Thoracic aorta (tissue), 2 donors: ENCODE measurements around the gene SMAD9. TPM values are rescaled to one million over a fixed set of nuclear protein-coding genes. Genes with fewer than 3 reads are reported as not detected.

ENCODE experiments used
- ATAC-seq: fragments of 150-250 bp; one replicate; pipeline ENCODE4 v1.8.0; 2017; ENCODE audit warnings: low read depth; ENCODE audit not compliant: insufficient number of reproducible peaks, low FRiP score
- DNase-seq: peaks from one replicate; pipeline ENCODE4 v3.0.0-alpha.2; 2020; ENCODE audit warnings: low spot score
- H3K27ac ChIP-seq, 2 donors: fragments of 200-600 bp; sonication (generic); 1 replicate in 1 of 2; 2 replicates in 1 of 2; pipeline ENCODE4 v1.5.1; 2016; ENCODE audit warnings: mild to moderate bottlenecking in 2 of 2, moderate library complexity in 2 of 2
- H3K27me3 ChIP-seq: fragments of 200-600 bp; sonication (generic); replicated peaks from 2 replicates; pipeline ENCODE4 v1.6.0; 2016; ENCODE audit warnings: mild to moderate bottlenecking; ENCODE audit not compliant: insufficient read depth
- H3K36me3 ChIP-seq: fragments of 200-600 bp; sonication (generic); one replicate; pipeline ENCODE4 v1.5.1; 2016
- H3K4me1 ChIP-seq, 2 donors: fragments of 200-600 bp; sonication (generic); 1 replicate in 1 of 2; 2 replicates in 1 of 2; pipeline versions ENCODE4 v1.5.1 to v1.6.0; 2016; ENCODE audit warnings: low read depth in 2 of 2, mild to moderate bottlenecking in 1 of 2; ENCODE audit not compliant: control insufficient read depth in 1 of 2
- H3K4me3 ChIP-seq: fragments of 200-600 bp; sonication (generic); 2 replicates; pipeline ENCODE4 v1.5.1; 2016; ENCODE audit warnings: mild to moderate bottlenecking
- H3K9me3 ChIP-seq: fragments of 200-600 bp; sonication (generic); 2 replicates; pipeline ENCODE4 v1.5.1; 2016
- total RNA-seq, 2 donors: library from RNA; depleted of rRNA; stranded (reverse); fragments of >200 nt; gene quantifications; one replicate each; pipeline versions ENCODE4 v1.1.0 to v1.2.3, GENCODE V29; 2016
- TF ChIP-seq, protein P1 (sequence below): fragments of 200-600 bp; sonication (generic); IDR thresholded peaks from one replicate; pipeline ENCODE4 v1.5.1; 2019; ENCODE audit warnings: antibody characterized with exemption

Gene SMAD9
- total RNA-seq, 2 donors from 2014 or later = 34.9 to 36.6 TPM

DNA sequence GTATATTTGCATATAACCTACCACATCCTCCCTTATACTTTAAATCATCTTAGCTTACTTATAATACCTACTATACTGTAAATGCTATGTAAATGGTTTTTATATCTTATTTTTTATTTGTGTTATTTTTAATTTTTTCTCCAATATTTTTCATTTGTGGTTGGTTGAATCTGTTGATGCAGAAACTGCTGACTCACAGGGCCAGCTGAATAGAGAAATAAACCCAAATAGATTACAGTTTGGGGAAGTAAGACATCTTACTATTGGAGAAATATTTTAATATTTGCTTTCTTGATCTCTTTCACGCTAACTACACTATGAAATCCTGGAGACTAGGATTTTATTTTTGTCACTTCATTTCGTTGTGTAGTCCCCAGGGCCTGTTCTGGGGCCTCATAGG is 7.1 kb downstream of the SMAD9 start:
- no peaks in the 10 kb centered on the region for H3K9me3 ChIP-seq
- H3K4me3 ChIP-seq = no peak overlapping the region
- no peaks in the 10 kb centered on the region for H3K27me3 ChIP-seq
- DNase-seq = no peak
- H3K36me3 ChIP-seq = no peaks in the 10 kb centered on the region
- H3K27ac ChIP-seq = no peak overlapping the region
- peaks cover 8 to 40% of the 10 kb centered on the region in 2 donors for H3K4me1 ChIP-seq
- no peak for ATAC-seq
- TF ChIP-seq, protein P1, sequence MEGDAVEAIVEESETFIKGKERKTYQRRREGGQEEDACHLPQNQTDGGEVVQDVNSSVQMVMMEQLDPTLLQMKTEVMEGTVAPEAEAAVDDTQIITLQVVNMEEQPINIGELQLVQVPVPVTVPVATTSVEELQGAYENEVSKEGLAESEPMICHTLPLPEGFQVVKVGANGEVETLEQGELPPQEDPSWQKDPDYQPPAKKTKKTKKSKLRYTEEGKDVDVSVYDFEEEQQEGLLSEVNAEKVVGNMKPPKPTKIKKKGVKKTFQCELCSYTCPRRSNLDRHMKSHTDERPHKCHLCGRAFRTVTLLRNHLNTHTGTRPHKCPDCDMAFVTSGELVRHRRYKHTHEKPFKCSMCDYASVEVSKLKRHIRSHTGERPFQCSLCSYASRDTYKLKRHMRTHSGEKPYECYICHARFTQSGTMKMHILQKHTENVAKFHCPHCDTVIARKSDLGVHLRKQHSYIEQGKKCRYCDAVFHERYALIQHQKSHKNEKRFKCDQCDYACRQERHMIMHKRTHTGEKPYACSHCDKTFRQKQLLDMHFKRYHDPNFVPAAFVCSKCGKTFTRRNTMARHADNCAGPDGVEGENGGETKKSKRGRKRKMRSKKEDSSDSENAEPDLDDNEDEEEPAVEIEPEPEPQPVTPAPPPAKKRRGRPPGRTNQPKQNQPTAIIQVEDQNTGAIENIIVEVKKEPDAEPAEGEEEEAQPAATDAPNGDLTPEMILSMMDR = no peak

DNA sequence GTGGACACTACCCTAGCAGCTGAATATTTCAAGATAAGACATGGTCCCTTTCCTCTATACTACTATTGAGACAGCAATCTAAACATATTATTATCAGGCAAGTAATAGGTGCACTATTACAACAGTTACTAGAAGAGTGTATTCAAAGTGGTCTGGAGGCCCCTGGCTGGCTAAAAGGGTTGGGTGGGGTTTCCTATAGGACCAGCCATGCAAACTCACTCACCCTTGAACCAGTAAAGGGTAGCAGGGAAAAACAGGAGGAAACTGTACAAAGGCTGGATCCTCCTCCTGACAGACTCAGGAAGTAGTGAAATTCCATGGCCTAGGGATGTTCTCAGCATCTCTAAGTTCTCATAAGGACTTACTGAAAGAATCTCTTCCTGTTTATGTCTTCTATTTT is 7.7 kb downstream of the SMAD9 start:
- no peak for ATAC-seq
- Histone ChIP-seq H3K27ac (no peak overlapping the region), H3K4me1 (peaks cover 7 to 38% of the 10 kb centered on the region in 2 donors), H3K36me3 (no peaks in the 10 kb centered on the region), H3K27me3 (no peaks in the 10 kb centered on the region), H3K4me3 (no peak overlapping the region), H3K9me3 (no peaks in the 10 kb centered on the region)
- DNase-seq = no peak
- TF ChIP-seq, protein P1 = no peak

GRCh38 chr13:36910545-36910944 is 9.5 kb downstream of the SMAD9 start:
- peaks cover 5 to 28% of the 10 kb centered on the region in 2 donors for H3K4me1 ChIP-seq
- no peak overlapping the region for H3K27ac ChIP-seq
- no peaks in the 10 kb centered on the region for H3K36me3 ChIP-seq
- TF ChIP-seq, protein P1 = no peak
- no peaks in the 10 kb centered on the region for H3K27me3 ChIP-seq
- H3K9me3 ChIP-seq = no peaks in the 10 kb centered on the region
- ATAC-seq (no peak), DNase-seq (no peak)
- no peak overlapping the region for H3K4me3 ChIP-seq

GRCh38 chr13:36907821-36908220 is 12.2 kb downstream of the SMAD9 start:
- no peaks in the 10 kb centered on the region for H3K9me3 ChIP-seq
- TF ChIP-seq, protein P1 = no peak
- ATAC-seq = no peak
- H3K27ac ChIP-seq = no peak overlapping the region
- H3K36me3 ChIP-seq = no peaks in the 10 kb centered on the region
- no peaks in the 10 kb centered on the region for H3K27me3 ChIP-seq
- H3K4me3 ChIP-seq = no peak overlapping the region
- peaks cover 0 to 5% of the 10 kb centered on the region in 2 donors for H3K4me1 ChIP-seq
- no peak for DNase-seq

- H3K27ac ChIP-seq = no peak overlapping the region
- no peaks in the 10 kb centered on the region for H3K9me3 ChIP-seq
- ATAC-seq (no peak), DNase-seq (no peak)
- H3K27me3 ChIP-seq = no peaks in the 10 kb centered on the region
- H3K4me1 ChIP-seq = peaks cover 0 to 5% of the 10 kb centered on the region in 2 donors
- H3K4me3 ChIP-seq = no peak overlapping the region
- no peaks in the 10 kb centered on the region for H3K36me3 ChIP-seq
- TF ChIP-seq, protein P1 = no peak
These were observed 12.8 kb downstream of the SMAD9 start for GRCh38 chr13:36907266-36907665.
